ENCODE data around the gene CLVS2.

DNA sequence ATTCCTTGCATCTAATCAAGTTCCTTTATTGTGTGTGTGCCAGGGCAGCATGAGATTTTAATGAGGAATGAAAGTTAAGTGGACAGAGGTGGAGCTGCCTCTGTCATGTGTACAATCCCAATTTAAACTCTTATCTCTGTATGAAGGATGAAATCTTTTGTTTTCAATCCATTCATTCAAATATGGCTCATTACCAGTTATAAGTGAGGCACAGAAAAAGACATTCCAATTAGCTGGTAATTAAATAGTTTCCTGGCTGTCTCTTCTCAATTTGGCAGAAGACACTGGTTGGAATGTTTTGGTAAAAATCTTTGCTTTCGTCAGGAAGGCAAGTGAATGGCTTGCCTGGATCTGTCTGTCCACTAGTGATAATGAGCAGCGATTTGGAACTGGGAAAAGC is 46.4 kb downstream of the CLVS2 start:
- TF ChIP-seq, protein P1, sequence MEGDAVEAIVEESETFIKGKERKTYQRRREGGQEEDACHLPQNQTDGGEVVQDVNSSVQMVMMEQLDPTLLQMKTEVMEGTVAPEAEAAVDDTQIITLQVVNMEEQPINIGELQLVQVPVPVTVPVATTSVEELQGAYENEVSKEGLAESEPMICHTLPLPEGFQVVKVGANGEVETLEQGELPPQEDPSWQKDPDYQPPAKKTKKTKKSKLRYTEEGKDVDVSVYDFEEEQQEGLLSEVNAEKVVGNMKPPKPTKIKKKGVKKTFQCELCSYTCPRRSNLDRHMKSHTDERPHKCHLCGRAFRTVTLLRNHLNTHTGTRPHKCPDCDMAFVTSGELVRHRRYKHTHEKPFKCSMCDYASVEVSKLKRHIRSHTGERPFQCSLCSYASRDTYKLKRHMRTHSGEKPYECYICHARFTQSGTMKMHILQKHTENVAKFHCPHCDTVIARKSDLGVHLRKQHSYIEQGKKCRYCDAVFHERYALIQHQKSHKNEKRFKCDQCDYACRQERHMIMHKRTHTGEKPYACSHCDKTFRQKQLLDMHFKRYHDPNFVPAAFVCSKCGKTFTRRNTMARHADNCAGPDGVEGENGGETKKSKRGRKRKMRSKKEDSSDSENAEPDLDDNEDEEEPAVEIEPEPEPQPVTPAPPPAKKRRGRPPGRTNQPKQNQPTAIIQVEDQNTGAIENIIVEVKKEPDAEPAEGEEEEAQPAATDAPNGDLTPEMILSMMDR (IDR thresholded peaks at IDR 0.05), result no peak
- no peak for TF ChIP-seq POLR2A (IDR thresholded peaks at IDR 0.05)
